Esophagus muscularis mucosa (tissue), 4 donors: ENCODE data around the gene WDR70. TPM values are rescaled to one million over a fixed set of nuclear protein-coding genes. Genes with fewer than 3 reads are reported as not detected.

Experiments
- DNase-seq: peaks from one replicate; pipeline ENCODE4 v3.0.0-alpha.2; 2017; ENCODE audit errors: extremely low spot score
- H3K27ac ChIP-seq, 4 donors: fragments of 200-600 bp; sonication (generic); replicated peaks in 1 of 4; 1 replicate in 3 of 4; 2 replicates in 1 of 4; pipeline ENCODE4 v1.5.1; 2016 to 2019; ENCODE audit warnings: mild to moderate bottlenecking in 1 of 4
- H3K27me3 ChIP-seq, 4 donors: fragments of 200-600 bp; sonication (generic); one replicate each; pipeline versions ENCODE4 v1.5.1 to v1.6.0; 2016 to 2019
- H3K36me3 ChIP-seq, 4 donors: fragments of 200-600 bp; sonication (generic); one replicate each; pipeline ENCODE4 v1.5.1; 2016 to 2019
- H3K4me1 ChIP-seq, 4 donors: fragments of 200-600 bp; sonication (generic); one replicate each; pipeline ENCODE4 v1.5.1; 2016 to 2019
- H3K4me3 ChIP-seq, 4 donors: fragments of 200-600 bp; sonication (generic); 1 replicate in 2 of 4; 2 replicates in 2 of 4; pipeline ENCODE4 v1.5.1; 2016 to 2019; ENCODE audit warnings: mild to moderate bottlenecking in 4 of 4, moderate library complexity in 1 of 4
- H3K9me3 ChIP-seq, 4 donors: fragments of 200-600 bp; sonication (generic); 1 replicate in 3 of 4; 2 replicates in 1 of 4; pipeline ENCODE4 v1.5.1; 2016 to 2019
- EP300 ChIP-seq: sonication (generic); formaldehyde crosslinking; IDR thresholded peaks from one replicate; pipeline ENCODE4 v1.6.1; 2017; ENCODE audit warnings: antibody characterized with exemption
- POLR2A ChIP-seq: fragments of 450-650 bp; IDR thresholded peaks from one replicate; pipeline ENCODE4 v1.6.1; 2017; ENCODE audit warnings: antibody characterized with exemption, moderate library complexity, mild to moderate bottlenecking, low read depth
- POLR2AphosphoS5 ChIP-seq, 2 donors: sonication (generic); formaldehyde crosslinking; IDR thresholded peaks; one replicate each; pipeline ENCODE4 v1.6.1; 2017; ENCODE audit warnings: antibody characterized with exemption in 2 of 2
- WGBS: methylation state at CpG from one replicate; pipeline ENCODE4 v1.1.5; 2018; 5-methylcytosine and 5-hydroxymethylcytosine counted together
- intact Hi-C: fragments of 100-400 bp; cut with DNase I; formaldehyde crosslinking; loops from one replicate; pipeline ENCODE4 v1.15.1; 2023
- total RNA-seq, 4 donors: library from RNA; depleted of rRNA; stranded (reverse); fragments of >200 nt; gene quantifications; one replicate each; pipeline versions ENCODE4 v1.1.0 to v1.2.1, GENCODE V29; 2016
- TF ChIP-seq, protein P1 (sequence below), 3 experiments: fragments of 200-600 bp in 2 of 3; fragments of 450-650 bp in 1 of 3; sonication (generic) in 2 of 3; IDR thresholded peaks; one replicate each; pipeline ENCODE4 v1.5.1; 2017 to 2019; ENCODE audit warnings: antibody characterized with exemption in 3 of 3, mild to moderate bottlenecking in 2 of 3, moderate library complexity in 1 of 3

Gene WDR70
- total RNA-seq, 4 donors from 2014 or later, result 15.6 to 24.1 (median 19.6) TPM

- H3K27me3 ChIP-seq, result no peaks in the 10 kb centered on the region
- no peak overlapping the region for H3K27ac ChIP-seq
- TF ChIP-seq EP300, result no peak
- TF ChIP-seq, protein P1, sequence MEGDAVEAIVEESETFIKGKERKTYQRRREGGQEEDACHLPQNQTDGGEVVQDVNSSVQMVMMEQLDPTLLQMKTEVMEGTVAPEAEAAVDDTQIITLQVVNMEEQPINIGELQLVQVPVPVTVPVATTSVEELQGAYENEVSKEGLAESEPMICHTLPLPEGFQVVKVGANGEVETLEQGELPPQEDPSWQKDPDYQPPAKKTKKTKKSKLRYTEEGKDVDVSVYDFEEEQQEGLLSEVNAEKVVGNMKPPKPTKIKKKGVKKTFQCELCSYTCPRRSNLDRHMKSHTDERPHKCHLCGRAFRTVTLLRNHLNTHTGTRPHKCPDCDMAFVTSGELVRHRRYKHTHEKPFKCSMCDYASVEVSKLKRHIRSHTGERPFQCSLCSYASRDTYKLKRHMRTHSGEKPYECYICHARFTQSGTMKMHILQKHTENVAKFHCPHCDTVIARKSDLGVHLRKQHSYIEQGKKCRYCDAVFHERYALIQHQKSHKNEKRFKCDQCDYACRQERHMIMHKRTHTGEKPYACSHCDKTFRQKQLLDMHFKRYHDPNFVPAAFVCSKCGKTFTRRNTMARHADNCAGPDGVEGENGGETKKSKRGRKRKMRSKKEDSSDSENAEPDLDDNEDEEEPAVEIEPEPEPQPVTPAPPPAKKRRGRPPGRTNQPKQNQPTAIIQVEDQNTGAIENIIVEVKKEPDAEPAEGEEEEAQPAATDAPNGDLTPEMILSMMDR (IDR thresholded peaks at IDR 0.05), result no peak
- no peak for TF ChIP-seq POLR2A
- no peaks in the 10 kb centered on the region for H3K9me3 ChIP-seq
- intact Hi-C loops, result no loop called here
- no peaks in the 10 kb centered on the region for H3K36me3 ChIP-seq
- H3K4me1 ChIP-seq, result peaks cover 2 to 28% (median 16%) of the 10 kb centered on the region in 4 donors
- no peak overlapping the region for H3K4me3 ChIP-seq
- DNase-seq, result no peak
Measured at GRCh38 chr5:37660319-37660718, 281.2 kb downstream of the WDR70 start.

DNA sequence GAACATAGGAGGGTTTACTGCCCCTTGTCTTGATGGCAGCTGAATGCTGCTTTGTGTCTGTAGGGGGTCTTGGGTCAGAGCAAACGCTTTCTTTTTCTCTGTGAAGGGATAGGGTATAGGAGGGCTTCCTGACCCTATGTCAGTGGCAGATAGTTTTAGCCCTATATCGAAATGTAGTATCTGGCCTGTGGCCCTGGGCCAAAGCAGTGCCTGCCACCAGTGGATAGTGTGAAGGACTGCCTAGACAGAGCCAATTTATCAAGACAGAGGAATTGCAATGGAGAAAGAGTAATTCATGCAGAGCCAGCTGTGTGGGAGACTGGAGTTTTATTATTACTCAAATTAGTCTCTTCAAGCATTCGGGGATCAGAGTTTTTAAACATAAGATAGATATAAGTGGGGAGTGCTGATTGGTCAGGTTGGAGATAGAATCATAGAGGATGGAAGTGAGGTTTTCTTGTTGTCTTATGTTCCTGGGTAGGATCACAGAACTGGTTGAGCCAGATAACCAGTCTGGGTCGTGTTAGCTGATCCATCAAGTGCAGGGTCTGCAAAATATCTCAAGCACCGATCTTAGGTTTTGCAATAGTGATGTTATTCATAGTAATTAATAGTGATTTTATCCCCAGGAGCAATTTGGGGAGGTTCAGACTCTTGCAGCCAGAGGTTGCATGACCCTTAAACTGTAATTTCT lies 282.3 kb downstream of the WDR70 start:
- intact Hi-C loops, result no loop called here
- H3K9me3 ChIP-seq, result no peaks in the 10 kb centered on the region
- no peaks in the 10 kb centered on the region for H3K36me3 ChIP-seq
- 55% methylated on average over 5 of the region's 5 CpGs for WGBS
- DNase-seq, result no peak
- H3K4me1 ChIP-seq, result peaks cover 6 to 39% (median 27%) of the 10 kb centered on the region in 4 donors
- TF ChIP-seq, protein P1 (IDR thresholded peaks at IDR 0.05), result no peak
- no peak for TF ChIP-seq POLR2AphosphoS5 (IDR thresholded peaks at IDR 0.05)
- no peak for TF ChIP-seq EP300
- TF ChIP-seq POLR2A, result no peak
- no peaks in the 10 kb centered on the region for H3K27me3 ChIP-seq
- no peak overlapping the region for H3K27ac ChIP-seq
- no peak overlapping the region for H3K4me3 ChIP-seq

DNA sequence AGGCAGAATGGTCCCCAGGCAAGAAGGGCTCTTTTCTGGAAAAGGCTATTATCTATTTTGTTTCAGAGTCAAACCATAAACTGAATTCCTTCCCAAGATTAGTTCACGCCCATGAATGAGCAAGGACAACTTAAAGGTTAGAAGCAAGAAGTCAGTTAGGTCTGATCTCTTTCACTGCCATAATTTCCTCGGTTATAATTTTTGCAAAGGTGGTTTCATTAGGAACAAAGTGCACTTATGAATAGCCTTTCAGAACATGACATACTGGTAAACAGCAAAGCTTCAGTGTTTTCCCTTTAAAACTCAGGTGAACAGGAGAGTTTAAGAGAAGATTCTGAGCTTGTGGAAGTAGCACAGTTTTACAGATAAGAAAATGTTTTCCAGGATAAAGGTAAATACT lies 282.8 kb downstream of the WDR70 start:
- Histone ChIP-seq H3K27me3 (no peaks in the 10 kb centered on the region), H3K36me3 (no peaks in the 10 kb centered on the region), H3K27ac (no peak overlapping the region), H3K4me3 (no peak overlapping the region), H3K4me1 (peaks cover 6 to 41% (median 32%) of the 10 kb centered on the region in 4 donors), H3K9me3 (no peaks in the 10 kb centered on the region)
- intact Hi-C loops, result no loop called here
- DNase-seq, result no peak
- TF ChIP-seq, protein P1 (IDR thresholded peaks at IDR 0.05), result no peak
- TF ChIP-seq POLR2A (no peak), POLR2AphosphoS5 (IDR thresholded peaks at IDR 0.05) (no peak), EP300 (no peak)
- 74% methylated on average over 2 of the region's 2 CpGs for WGBS

DNA sequence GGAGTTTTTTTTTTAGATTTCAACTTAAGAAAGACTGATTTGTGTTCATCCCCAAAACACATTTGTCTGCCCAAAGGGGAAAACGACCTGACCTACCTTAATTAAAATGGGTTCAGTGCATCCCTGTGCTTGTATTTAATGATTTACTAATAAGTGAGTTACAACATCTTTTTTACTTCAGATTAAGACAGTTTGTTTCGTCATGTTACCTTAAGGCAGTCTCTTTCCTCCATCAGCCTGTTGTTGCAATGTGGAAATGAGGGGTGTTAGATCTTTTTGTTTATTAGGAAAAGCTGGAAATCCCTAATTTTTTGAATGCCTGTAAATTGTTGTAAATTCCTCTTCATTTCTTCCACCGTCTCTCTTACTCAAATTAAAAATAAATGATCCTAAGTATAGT lies 283.2 kb downstream of the WDR70 start:
- no peaks in the 10 kb centered on the region for H3K9me3 ChIP-seq
- H3K27ac ChIP-seq, result no peak overlapping the region
- intact Hi-C loops, result no loop called here
- DNase-seq, result no peak
- H3K36me3 ChIP-seq, result no peaks in the 10 kb centered on the region
- no peak overlapping the region for H3K4me3 ChIP-seq
- no peaks in the 10 kb centered on the region for H3K27me3 ChIP-seq
- WGBS, result 71% methylated on average over 3 of the region's 3 CpGs
- TF ChIP-seq POLR2A, result no peak
- no peak for TF ChIP-seq EP300
- TF ChIP-seq, protein P1 (IDR thresholded peaks at IDR 0.05), result no peak
- TF ChIP-seq POLR2AphosphoS5 (IDR thresholded peaks at IDR 0.05), result no peak
- H3K4me1 ChIP-seq, result peaks cover 6 to 41% (median 34%) of the 10 kb centered on the region in 4 donors
